ENCODE data around the gene AP2A2.

Gene AP2A2

GRCh38 chr11:1025410-1026162 lies 99.9 kb downstream of the AP2A2 start:
- in situ Hi-C loops (cut with HindIII; ENCODE audit: low sequenced_read_pairs) = no loop called here

- in situ Hi-C loops (cut with HindIII; ENCODE audit: low sequenced_read_pairs) = no loop called here
These were observed 100.4 kb downstream of the AP2A2 start for GRCh38 chr11:1026163-1026450.

DNA sequence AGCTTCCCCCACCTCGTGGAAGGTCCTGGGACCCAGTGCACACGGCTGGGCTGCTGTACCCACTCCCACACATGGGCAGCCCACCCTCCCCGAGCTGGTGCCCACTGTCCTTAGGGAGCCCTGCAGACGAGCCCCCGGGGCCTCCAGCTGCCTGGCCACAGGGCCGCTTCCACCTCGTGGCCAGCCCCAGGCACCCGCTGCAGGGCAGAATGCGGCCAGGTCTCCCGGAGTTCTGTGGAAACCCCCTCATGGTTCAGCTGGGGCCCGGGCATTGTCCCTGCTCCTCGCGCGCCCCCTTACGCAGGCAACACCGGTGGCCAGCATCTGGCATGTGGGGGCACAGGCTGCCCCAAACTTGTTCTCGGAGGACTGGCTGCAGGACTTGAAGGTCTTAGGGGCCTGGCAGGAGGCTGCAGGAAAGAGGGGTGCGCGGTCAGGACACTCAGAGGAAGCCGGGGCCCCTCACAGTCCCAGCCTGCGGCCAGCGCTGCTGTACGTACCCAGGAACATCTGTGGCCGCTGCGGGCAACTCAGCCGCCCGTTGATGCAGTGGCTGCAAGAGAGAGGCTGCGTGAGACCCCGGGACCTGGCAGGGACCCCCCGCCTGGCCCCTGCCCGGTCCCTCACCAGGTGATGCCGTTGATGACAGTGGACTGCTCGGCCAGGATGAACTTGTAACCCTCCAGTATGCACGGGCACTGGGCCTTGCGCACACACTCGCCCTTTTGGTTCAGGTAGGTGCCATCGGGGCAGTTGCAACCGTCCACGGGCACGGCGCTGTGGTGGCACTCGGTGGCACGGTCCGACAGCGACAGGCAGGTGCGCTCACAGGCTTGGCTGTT lies 101.2 kb downstream of the AP2A2 start:
- in situ Hi-C loops (cut with HindIII; ENCODE audit: low sequenced_read_pairs) = no loop called here

DNA sequence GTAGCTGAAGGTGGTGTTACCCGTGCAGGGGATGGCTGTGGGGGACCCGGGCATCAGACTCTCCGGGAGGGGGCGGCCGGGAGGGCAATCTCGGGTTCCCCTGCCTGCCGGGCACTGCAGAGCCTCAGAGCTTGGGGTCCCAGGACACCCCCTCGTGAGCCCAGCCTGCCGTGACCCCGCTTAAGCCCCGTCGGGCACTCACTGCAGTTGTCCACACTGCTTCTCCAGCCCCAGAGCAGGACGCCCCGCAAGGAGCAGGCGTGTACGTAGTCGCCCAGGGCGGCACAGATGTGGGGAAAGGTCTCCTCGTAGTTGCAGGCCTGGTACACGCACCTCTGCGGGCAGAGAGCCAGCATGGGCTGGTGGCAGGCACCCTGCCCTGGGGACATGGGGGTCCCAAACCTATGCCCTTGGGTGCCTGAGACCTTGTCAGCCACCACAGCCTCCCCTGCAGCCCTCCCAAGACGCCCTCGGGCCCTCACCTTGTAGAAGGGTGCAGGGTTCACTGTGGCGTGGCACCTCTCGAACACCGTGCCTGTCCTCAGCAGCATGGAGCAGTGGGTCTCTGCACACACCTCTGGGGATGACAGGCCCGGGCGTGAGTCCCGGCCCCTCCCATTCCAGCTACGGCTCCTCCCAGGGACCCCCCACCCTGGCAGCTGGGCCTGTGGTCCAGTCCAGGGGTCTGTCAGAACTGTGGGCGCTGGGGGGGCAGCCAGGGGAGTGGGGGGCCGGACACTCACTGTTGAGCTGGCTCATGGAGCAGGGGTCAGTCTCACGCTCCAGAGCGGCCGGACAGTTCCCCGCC lies 102.0 kb downstream of the AP2A2 start:
- in situ Hi-C loops (cut with HindIII; ENCODE audit: low sequenced_read_pairs) = no loop called here

DNA sequence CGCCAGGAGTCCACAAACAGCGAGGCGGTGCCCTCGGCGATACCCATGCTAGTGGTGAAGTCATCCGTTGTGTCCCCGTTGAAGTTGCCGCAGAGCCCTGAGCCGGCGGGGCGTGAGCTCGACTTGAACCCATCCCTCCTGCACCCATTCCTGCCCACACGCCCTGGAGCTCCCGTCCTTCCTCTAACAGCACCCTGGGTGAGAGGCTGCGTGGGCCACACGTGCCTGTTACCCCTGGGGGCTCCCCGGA lies 102.5 kb downstream of the AP2A2 start:
- in situ Hi-C loops (cut with HindIII; ENCODE audit: low sequenced_read_pairs) = no loop called here

DNA sequence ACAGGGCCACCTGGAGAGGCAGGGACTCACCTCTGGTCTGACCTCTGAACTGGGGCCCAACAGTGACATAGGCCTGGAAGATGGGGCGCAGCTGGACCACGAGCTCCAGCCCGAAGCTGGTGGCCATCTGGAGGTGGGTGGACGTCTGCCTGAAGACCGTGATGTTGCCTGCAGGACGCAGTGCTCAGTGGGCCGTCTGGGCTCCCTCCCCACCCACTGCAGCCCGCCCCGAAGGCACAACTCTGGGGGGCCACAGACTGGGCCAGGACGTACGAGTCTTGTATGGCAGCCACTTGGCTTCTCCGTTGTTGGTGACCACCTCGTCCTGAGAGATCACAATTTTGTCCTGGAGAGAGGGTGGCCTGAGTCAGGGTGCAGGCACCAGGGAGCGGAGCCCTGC lies 102.9 kb downstream of the AP2A2 start:
- in situ Hi-C loops (cut with HindIII; ENCODE audit: low sequenced_read_pairs) = no loop called here

DNA sequence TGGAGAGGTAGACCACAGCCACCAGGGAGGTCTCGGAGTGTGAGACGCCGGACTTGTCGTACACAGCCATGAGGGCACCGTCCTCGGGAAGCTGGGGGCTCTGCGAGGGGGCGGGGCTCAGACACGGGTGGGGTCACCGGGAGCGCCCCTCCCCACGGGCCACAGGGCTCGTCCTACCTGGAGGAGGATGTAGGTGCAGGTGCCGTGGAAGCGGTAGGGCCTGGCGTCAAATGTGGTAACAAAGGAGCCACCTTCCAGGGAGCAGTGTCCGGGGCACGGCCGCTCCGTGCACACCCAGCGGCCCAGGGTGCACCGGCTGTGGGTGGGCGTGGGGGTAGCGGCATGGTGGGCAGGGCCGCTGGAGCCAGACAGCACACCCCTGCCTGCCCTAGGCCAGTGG lies 103.4 kb downstream of the AP2A2 start:
- in situ Hi-C loops (cut with HindIII; ENCODE audit: low sequenced_read_pairs) = no loop called here

GRCh38 chr11:1029654-1030053 lies 104.0 kb downstream of the AP2A2 start:
- in situ Hi-C loops (cut with HindIII; ENCODE audit: low sequenced_read_pairs) = no loop called here

DNA sequence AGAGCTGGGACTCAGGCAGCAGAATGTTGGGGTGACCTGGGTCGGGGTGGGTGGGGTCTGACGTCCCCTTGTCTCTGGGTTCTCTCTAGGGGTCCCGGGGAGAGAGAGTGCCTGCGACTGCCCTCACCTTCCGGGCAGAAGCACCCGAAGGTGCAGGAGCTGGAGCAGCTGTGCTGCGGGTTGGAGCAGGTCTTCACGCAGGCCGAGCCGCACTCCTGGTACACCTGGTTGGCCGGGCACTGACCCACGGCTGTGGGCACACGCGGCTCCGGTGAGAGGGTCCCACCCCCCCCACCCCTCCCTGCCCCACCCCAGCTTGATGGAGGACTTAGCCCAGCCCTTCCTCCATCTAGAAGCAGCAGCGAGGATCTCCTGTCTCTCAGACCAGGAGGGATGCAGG lies 104.4 kb downstream of the AP2A2 start:
- in situ Hi-C loops (cut with HindIII; ENCODE audit: low sequenced_read_pairs) = no loop called here

DNA sequence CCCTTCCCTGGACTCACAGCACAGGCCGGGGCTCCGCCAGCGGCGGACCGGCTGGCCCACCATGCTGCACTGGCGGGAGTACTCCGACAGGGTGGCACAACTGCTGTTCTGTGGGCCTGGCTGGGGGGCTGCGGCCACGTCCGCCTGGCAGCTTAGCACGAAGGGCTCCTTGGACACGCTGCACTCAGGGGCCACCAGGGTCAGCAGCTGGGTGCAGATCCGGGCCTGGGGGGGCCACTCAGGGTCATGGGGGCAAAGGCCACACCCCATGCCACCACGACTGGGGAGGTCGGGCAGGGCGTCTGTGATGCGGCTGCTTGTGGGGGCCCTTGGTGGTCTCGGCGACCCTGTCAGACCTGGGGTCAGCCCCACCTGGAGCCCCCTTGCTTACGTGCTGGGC lies 104.9 kb downstream of the AP2A2 start:
- in situ Hi-C loops (cut with HindIII; ENCODE audit: low sequenced_read_pairs) = no loop called here

DNA sequence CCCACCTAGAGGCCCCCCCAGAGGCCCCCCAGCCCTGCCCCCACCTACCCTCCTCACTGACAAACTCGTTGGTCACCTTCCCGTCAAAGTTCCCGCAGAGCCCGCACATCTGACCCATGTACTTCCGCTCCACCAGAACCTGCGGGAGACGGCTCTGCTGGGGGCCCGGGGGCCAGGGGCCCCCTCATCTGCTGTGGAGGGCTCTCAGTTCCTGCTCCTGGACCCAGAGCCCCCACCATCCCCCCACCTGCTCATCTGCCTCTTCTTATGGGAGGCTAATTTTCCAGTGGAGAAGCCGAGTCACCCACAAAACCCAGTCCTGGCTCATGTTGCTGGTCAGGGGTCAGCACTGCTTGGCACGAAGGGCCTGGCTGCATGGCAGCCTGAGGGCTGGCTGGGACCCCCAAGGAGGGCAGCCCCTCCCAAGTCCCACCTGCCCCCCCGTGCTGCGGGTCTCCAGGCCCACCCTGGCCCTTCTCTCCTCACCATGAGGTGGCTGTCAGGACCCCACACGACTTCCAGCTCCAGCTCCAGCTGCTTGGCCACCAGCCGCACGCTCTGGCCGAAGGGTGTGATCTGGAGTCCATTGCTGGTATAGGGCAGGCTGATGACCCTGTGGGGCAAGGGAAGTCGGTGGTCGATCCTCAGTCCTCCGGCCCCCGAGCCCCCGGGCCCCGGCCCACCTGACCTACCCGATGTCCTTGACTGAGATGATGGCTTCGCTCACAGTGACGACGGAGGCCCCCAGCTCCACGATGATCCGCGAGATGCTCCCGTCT lies 105.6 kb downstream of the AP2A2 start:
- in situ Hi-C loops (cut with HindIII; ENCODE audit: low sequenced_read_pairs) = no loop called here

DNA sequence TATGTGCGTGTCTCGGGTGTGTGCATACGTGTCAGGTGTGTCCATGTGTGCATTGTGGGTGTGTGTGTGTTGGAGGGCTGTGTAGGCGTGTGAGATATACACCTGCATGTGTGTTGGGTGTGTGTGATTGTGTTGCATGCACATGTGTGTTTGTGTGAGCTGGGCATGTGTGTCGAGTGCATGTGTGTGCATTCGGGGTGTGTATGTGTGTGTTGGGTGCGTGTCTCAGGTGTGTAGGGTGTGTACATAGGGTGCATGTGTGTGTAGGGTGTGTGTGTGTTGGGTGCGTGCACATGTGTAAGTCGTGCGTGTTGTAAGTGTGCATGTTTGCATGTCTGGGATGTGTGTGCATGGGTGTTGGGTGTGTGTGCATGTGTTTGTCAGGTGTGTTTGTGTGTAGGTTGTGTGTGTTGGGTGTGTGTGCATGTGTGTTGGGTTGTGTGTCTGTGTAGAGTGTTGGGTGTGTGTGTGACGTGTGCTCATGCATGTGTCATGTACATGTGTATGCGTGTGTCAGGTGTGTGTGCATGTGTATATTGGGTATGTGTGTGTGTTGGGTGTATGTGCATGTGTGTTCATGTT lies 106.7 kb downstream of the AP2A2 start:
- in situ Hi-C loops (cut with HindIII; ENCODE audit: low sequenced_read_pairs) = no loop called here

DNA sequence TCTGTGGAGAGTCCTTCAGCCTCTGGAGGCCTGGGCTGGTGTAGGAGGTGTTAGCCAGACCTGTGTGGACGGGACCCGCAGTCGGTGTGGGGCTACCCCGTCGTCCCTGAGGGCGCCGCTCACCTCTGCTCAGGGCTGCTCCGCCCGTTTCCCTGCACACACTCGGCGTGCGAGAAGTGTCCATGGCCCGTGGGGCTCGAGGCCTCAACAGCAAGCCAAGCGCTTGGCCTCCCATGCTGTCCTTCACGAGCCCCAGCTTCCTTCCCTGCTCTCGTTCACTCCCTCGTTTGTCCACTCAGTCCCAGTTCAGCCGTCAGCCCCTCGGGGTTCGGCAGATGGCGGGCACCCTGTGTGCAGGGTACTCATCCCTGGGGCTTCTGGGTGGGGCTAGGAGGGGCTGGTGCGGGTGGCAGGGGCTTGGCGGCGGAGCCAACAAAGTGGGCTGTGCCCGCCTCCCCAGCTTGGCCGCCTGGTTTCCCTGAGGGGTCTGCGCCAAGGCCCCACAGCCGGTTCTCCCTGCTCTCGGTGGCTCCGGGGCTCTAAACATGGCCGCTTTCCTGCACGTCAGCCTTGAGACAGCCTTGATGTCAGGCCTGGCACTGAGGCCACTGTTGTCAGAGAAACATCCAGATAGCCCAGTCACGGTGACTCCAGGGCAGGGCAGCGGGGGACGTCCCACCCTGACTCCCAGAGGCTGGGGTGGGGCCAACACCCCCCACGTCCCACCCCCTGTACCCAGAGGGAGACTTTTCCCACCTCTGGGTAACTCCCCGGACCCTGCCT lies 107.5 kb downstream of the AP2A2 start:
- in situ Hi-C loops (cut with HindIII; ENCODE audit: low sequenced_read_pairs) = no loop called here

DNA sequence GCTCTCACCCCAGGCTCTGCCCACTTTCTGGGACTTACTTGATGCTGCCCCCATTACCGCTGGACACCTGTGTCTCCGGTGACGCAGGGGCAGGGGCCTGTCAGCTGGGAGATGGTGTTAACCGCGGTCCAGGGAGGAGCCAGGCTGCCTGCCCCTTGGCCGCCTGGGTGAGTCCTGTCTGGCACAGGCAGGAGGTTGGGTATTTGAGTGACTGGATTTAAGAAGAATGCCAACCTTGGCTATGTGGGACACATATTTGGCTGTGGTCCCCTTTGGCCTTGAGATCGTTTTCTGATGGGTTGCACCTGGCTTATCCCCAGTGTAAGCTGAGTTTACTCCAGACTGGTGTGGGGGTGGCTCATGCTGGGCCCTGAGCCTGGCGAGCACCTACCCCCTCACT lies 108.3 kb downstream of the AP2A2 start:
- in situ Hi-C loops (cut with HindIII; ENCODE audit: low sequenced_read_pairs) = no loop called here

DNA sequence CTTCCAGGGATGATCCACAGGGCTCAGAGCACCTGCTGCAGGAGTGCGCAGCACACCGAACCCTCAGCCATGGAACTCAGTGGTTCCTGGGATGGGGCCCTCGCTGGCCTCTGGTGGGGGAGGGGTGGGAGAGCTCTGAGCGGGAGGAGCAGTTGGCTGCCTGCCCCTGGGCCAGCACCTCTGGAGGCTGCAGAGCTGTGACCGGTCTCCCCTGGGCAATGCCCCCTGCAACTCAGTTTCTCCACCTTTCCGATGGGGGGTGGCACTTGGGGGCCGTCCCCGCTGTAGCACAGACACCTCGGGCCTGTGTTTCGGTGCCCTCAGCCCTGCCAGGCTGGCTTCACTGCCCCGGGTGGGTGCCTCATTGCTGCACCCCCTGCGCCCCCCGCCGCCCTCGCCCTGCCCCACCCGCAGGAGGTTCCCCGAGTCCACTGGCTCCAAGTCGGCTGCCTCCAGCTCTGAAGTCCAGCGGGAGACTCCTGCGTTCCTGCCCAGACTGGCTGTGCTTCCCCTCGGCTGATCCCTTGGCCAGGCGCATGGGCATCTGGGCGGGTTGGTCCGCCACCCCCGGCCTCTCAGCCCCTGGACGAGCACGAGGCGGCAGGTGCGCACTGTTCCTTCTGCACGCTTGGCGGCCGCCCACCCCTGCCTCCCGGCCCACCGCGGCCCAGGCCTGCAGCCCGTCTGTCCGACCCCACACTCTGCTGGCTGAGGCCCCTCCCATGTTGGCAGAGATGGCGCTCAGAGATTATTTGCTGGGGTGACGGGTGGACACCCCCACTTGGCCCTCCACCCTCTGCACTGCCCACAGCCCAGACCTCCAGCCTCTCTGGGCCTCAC lies 109.0 kb downstream of the AP2A2 start:
- in situ Hi-C loops (cut with HindIII; ENCODE audit: low sequenced_read_pairs) = no loop called here

DNA sequence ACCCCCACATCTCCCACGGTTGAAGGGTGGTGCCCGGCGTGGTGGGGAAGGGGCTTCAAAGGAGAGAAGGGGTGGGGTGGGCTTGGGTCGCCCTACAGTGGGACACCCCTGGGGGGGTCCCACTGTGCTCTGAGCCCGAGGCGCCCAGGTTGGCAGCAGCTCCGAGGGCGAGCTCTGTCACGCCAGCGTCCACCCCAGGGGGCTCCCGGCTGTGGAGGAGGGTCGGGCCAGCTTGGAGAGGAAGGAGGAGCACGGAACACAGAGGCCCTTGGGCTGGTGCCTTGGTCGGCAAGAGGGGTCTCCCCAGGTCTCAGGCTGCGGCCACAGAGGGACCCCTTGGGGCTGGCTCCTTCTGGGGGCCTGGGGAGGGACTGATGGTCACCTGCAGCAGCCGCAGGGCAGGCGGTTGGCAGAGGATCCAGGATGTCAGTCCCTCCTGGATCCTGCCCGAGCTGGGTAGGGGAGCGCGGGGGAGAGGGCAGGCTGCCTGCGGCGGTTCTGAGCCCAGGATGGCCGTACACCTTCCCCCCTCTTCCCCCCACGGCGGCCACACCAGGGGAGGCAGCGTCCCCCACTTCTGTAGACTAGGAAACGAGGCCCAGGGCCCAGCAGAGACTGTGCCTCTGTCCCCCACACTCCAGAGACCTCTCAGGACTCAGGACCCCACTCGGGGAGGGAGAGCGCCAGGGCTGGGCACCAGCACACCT lies 110.1 kb downstream of the AP2A2 start:
- in situ Hi-C loops (cut with HindIII; ENCODE audit: low sequenced_read_pairs) = no loop called here

DNA sequence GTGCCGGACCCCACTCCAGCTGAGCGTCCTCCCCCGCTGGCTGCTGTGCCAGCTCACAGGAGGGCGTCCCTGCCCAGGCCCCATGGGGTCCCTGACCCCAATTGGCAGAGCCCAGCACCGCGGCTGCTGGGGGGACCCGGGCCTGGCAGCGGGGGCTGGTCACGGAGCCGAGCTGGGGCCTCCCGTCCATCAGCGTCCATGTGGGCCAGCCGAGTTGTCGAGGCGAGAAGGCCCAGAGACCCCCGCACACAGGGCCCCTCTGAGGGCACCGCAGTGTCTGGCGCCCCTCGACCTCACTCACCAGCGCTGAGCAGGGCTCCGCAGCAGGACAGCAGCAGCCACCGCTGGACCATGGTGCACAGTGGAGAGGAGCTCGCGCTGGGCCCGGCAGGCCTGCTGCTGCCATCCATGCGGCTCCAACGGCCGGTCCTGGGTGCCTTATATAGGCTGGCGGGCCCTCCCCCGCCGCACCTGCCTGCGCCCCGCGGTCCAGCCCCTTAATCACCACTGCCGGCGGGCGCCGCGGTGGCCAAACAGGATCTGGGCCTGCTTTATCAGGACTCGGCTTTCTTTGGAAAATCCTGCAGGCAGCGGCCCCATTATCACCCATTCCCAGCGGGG lies 110.7 kb downstream of the AP2A2 start, which contains the start of gene MUC6:
Gene MUC6 (minus strand): TSS at position 416 of the 621 bp plus-strand sequence. CDS start 63 bp downstream, at position 353.
- in situ Hi-C loops (cut with HindIII; ENCODE audit: low sequenced_read_pairs) = no loop called here

DNA sequence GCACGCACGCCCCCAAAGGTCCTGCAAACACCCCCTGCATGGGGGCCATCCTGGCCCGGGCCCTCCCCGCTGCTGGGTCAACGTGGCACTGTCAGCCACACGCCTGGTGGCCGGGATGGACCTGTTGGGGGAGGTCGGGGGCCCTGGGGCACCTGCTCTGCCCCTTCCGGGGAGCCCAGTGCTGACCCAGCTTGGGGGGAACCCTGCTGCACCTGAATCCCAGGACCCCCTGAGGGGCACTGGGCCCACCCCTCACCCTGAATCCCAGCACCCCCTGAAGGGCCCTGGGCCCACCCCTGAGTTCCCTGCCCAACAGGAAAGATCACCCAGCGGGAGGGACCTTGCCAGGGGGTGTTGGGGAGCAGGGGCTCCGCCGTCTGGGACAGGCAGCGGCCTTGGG lies 111.3 kb downstream of the AP2A2 start:
- in situ Hi-C loops (cut with HindIII; ENCODE audit: low sequenced_read_pairs) = no loop called here
